ENCODE data around the gene CD109. TPM values are rescaled to one million over a fixed set of nuclear protein-coding genes. Genes with fewer than 3 reads are reported as not detected.
A peak's percentile ranks its signal among the peaks of the same experiment; 100 is the strongest.

CD109 gene
- total RNA-seq, 1 experiment from 2014 or later: 3.2 TPM

- Histone ChIP-seq H2AFZ (ENCODE audit: low read length) (no peak overlapping the region), H2AK5ac (ENCODE audit: insufficient read length, low read length) (no peak overlapping the region), H2BK120ac (ENCODE audit: low read depth, low read length, poor library complexity, severe bottlenecking) (no peak overlapping the region), H3K9me3 (ENCODE audit: control insufficient read depth, low read depth, low read length) (no peaks in the 10 kb centered on the region), H3K9ac (ENCODE audit: extremely low read depth, insufficient read length, low read length) (no peak overlapping the region), H4K5ac (ENCODE audit: insufficient read length, low read depth, low read length) (no peak overlapping the region), H3K27me3 (ENCODE audit: insufficient read depth, low read length) (no peaks in the 10 kb centered on the region), H3K79me2 (ENCODE audit: insufficient read depth, low read length) (no peaks in the 10 kb centered on the region), H3K4me2 (ENCODE audit: insufficient read depth, insufficient read length, low read length) (no peak overlapping the region), H2BK15ac (ENCODE audit: low read depth, low read length) (no peak overlapping the region), H3K23ac (ENCODE audit: insufficient read length, low read depth, low read length) (no peak overlapping the region), H3K18ac (ENCODE audit: insufficient read length, low read depth, low read length) (no peak overlapping the region), H4K91ac (ENCODE audit: insufficient read length, low read depth, low read length) (no peak overlapping the region), H4K20me1 (ENCODE audit: control insufficient read depth, insufficient read depth, insufficient read length) (no peaks in the 10 kb centered on the region), H2BK12ac (ENCODE audit: insufficient read length, low read depth, low read length) (no peak overlapping the region), H2BK20ac (ENCODE audit: low read depth, low read length, poor library complexity, severe bottlenecking) (no peak overlapping the region), H3K56ac (ENCODE audit: insufficient read length, low read depth, low read length) (no peak overlapping the region), H3K27ac (ENCODE audit: insufficient read length, low read depth, low read length) (no peak overlapping the region), H3K4ac (ENCODE audit: low read depth, low read length) (no peak overlapping the region), H3K23me2 (ENCODE audit: insufficient read length, low read depth, low read length, poor library complexity, severe bottlenecking) (no peaks in the 10 kb centered on the region), H2BK5ac (ENCODE audit: insufficient read length, low read length) (no peak overlapping the region), H3K79me1 (ENCODE audit: insufficient read depth, low read depth, low read length, poor library complexity, severe bottlenecking) (no peaks in the 10 kb centered on the region), H3K4me1 (ENCODE audit: insufficient read depth, low read length) (no peaks in the 10 kb centered on the region), H3T11ph (ENCODE audit: low read length) (no peak overlapping the region), H4K8ac (replicated peaks; ENCODE audit: insufficient read length, low read depth, low read length) (no peak overlapping the region), H3K14ac (ENCODE audit: insufficient read depth, low read length) (no peak overlapping the region)
- no CpG with 5 or more reads among the region's 1 CpG for WGBS (ENCODE audit: extremely low coverage, insufficient read length, low lambda C conversion rate)
- TF ChIP-seq, protein P1, sequence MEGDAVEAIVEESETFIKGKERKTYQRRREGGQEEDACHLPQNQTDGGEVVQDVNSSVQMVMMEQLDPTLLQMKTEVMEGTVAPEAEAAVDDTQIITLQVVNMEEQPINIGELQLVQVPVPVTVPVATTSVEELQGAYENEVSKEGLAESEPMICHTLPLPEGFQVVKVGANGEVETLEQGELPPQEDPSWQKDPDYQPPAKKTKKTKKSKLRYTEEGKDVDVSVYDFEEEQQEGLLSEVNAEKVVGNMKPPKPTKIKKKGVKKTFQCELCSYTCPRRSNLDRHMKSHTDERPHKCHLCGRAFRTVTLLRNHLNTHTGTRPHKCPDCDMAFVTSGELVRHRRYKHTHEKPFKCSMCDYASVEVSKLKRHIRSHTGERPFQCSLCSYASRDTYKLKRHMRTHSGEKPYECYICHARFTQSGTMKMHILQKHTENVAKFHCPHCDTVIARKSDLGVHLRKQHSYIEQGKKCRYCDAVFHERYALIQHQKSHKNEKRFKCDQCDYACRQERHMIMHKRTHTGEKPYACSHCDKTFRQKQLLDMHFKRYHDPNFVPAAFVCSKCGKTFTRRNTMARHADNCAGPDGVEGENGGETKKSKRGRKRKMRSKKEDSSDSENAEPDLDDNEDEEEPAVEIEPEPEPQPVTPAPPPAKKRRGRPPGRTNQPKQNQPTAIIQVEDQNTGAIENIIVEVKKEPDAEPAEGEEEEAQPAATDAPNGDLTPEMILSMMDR (conservative IDR thresholded peaks at IDR 0.05): no peak
- peak overlapping the region; percentile 5 to 32 (median 10); a peak in 1 of 7 replicates for H3K27ac Mint-ChIP-seq
- H3K9me3 Mint-ChIP-seq: no peaks in the 10 kb centered on the region
- no peaks in the 10 kb centered on the region for H3K27me3 Mint-ChIP-seq (ENCODE audit: low read depth)
- DNase-seq: no peak
- H3K4me3 Mint-ChIP-seq: no peak overlapping the region
- peaks cover 0 to 3% (median 0%) of the 10 kb centered on the region in 3 experiments; a peak in 1 of 7 replicates for H3K36me3 Mint-ChIP-seq (ENCODE audit: insufficient read depth in 1 of 3, low read depth in 3 of 3)
- peaks cover 4 to 5% of the 10 kb centered on the region in 2 experiments; a peak in 2 of 4 replicates for H3K4me1 Mint-ChIP-seq
These were observed 72.6 kb downstream of the CD109 start for GRCh38 chr6:73768558-73768957.
